ENCODE measurements around the gene CREB5.

Gene CREB5

DNA sequence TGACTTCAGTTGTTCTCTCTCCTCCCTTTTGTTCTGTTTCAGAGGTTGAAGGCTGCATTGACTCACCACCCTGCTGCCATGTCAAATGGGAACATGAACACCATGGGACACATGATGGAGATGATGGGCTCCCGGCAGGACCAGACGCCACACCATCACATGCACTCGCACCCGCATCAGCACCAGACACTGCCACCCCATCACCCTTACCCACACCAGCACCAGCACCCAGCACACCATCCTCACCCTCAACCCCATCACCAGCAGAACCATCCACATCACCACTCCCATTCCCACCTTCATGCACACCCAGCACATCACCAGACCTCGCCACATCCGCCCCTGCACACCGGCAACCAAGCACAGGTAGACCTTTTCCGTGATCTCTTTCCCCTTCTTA is 391.8 kb downstream of the CREB5 start:
- H3K36me3 ChIP-seq (ENCODE audit: control insufficient read depth in 5 of 5, insufficient read depth in 5 of 5, low read length in 5 of 5), result peaks cover 0 to 16% (median 11%) of the 10 kb centered on the region in 5 donors
- no peak overlapping the region for H3K9ac ChIP-seq (ENCODE audit: low read length in 5 of 5)
- H3K9me3 ChIP-seq (ENCODE audit: control insufficient read depth in 5 of 5, low read length in 5 of 5), result no peaks in the 10 kb centered on the region
- no peaks in the 10 kb centered on the region for H3K27me3 ChIP-seq (ENCODE audit: control insufficient read depth in 5 of 5, insufficient read depth in 4 of 5, low read length in 5 of 5)
- no peak overlapping the region for H3K4me3 ChIP-seq (ENCODE audit: low read depth in 1 of 5, low read length in 5 of 5)
- H3K27ac ChIP-seq (ENCODE audit: low read depth, low read length), result no peak overlapping the region
- H3K4me1 ChIP-seq (ENCODE audit: control insufficient read depth in 5 of 5, insufficient read depth in 5 of 5, low read length in 5 of 5), result peaks cover 0 to 6% (median 0%) of the 10 kb centered on the region in 5 donors

DNA sequence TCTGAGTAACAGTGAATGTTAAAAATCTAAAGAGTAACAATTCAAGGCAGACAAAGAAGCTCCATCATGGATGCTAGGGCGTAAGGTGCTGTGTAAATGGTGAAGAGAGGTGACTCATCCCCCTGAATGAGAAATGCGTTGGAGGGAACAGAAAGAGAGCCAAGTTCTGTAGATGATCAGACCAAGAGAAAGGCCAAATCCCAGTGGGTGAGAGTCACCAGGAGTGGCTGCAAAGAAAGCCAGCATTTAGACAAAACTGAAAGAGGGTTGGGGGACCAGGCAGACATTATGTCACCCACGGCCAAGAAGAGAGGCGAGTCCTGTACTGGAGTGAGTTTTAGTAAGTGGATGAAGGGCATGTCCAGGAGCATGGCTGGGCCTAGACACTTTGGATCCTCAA is 392.7 kb downstream of the CREB5 start:
- H3K9me3 ChIP-seq (ENCODE audit: control insufficient read depth in 5 of 5, low read length in 5 of 5), result no peaks in the 10 kb centered on the region
- no peak overlapping the region for H3K4me3 ChIP-seq (ENCODE audit: low read depth in 1 of 5, low read length in 5 of 5)
- H3K9ac ChIP-seq (ENCODE audit: low read length in 5 of 5), result no peak overlapping the region
- H3K36me3 ChIP-seq (ENCODE audit: control insufficient read depth in 5 of 5, insufficient read depth in 5 of 5, low read length in 5 of 5), result peaks cover 0 to 20% (median 15%) of the 10 kb centered on the region in 5 donors
- H3K27ac ChIP-seq (ENCODE audit: low read depth, low read length), result no peak overlapping the region
- no peaks in the 10 kb centered on the region for H3K27me3 ChIP-seq (ENCODE audit: control insufficient read depth in 5 of 5, insufficient read depth in 4 of 5, low read length in 5 of 5)
- peaks cover 0 to 6% (median 0%) of the 10 kb centered on the region in 5 donors for H3K4me1 ChIP-seq (ENCODE audit: control insufficient read depth in 5 of 5, insufficient read depth in 5 of 5, low read length in 5 of 5)

DNA sequence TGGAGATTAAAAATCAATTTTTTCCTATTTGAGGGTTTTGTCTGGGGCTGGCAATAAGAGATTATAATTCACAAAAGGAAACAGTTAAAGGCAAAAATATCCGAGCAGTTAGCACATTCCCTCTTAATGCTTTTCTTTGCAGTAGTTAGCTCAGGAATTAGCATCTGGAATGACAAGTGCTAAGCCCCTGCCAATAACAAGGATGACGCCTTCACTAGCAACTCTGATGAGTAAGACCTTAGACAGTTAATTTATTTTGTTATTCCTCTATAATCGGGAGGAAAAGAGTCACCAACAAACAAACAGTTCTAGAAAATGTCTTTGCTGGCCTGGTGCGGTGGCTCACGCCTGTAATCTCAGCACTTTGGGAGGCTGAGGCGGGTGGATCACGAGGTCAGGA is 394.5 kb downstream of the CREB5 start:
- no peak overlapping the region for H3K4me3 ChIP-seq (ENCODE audit: low read depth in 1 of 5, low read length in 5 of 5)
- no peaks in the 10 kb centered on the region for H3K27me3 ChIP-seq (ENCODE audit: control insufficient read depth in 5 of 5, insufficient read depth in 4 of 5, low read length in 5 of 5)
- no peak overlapping the region for H3K9ac ChIP-seq (ENCODE audit: low read length in 5 of 5)
- no peaks in the 10 kb centered on the region for H3K9me3 ChIP-seq (ENCODE audit: control insufficient read depth in 5 of 5, low read length in 5 of 5)
- no peak overlapping the region for H3K27ac ChIP-seq (ENCODE audit: low read depth, low read length)
- H3K4me1 ChIP-seq (ENCODE audit: control insufficient read depth in 5 of 5, insufficient read depth in 5 of 5, low read length in 5 of 5), result no peaks in the 10 kb centered on the region
- peaks cover 0 to 21% (median 15%) of the 10 kb centered on the region in 5 donors for H3K36me3 ChIP-seq (ENCODE audit: control insufficient read depth in 5 of 5, insufficient read depth in 5 of 5, low read length in 5 of 5)

DNA sequence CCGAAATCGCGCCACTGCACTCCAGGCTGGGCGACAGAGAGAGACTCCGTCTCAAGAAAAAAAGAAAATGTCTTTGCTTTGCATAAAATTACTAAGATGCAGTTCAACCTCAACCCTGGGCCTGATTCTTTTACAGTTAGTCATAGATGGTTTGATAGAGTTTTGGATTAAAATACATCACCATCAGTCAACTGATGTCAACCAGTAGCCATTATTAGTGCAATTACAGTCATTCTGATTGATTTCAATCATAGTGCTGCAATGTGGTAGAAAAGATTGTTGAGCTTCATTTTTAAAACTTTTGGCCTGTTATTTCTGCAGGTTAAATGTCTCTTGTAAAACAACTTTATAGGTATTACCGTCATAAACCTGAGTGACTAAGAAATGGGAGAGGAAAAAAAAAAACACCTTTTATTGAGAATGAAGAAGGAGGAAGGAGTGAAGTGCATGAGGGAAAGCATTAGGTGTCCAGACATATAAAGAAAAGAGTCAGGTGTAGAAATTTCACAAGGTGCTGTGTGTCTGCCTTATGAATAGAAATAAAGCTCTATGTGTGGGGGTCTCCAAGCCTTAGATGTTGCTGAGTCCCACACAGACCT is 395.2 kb downstream of the CREB5 start:
- H3K36me3 ChIP-seq (ENCODE audit: control insufficient read depth in 5 of 5, insufficient read depth in 5 of 5, low read length in 5 of 5), result peaks cover 0 to 25% (median 16%) of the 10 kb centered on the region in 5 donors
- no peaks in the 10 kb centered on the region for H3K9me3 ChIP-seq (ENCODE audit: control insufficient read depth in 5 of 5, low read length in 5 of 5)
- no peaks in the 10 kb centered on the region for H3K27me3 ChIP-seq (ENCODE audit: control insufficient read depth in 5 of 5, insufficient read depth in 4 of 5, low read length in 5 of 5)
- H3K27ac ChIP-seq (ENCODE audit: low read depth, low read length), result no peak overlapping the region
- H3K9ac ChIP-seq (ENCODE audit: low read length in 5 of 5), result no peak overlapping the region
- H3K4me1 ChIP-seq (ENCODE audit: control insufficient read depth in 5 of 5, insufficient read depth in 5 of 5, low read length in 5 of 5), result no peaks in the 10 kb centered on the region
- H3K4me3 ChIP-seq (ENCODE audit: low read depth in 1 of 5, low read length in 5 of 5), result no peak overlapping the region

DNA sequence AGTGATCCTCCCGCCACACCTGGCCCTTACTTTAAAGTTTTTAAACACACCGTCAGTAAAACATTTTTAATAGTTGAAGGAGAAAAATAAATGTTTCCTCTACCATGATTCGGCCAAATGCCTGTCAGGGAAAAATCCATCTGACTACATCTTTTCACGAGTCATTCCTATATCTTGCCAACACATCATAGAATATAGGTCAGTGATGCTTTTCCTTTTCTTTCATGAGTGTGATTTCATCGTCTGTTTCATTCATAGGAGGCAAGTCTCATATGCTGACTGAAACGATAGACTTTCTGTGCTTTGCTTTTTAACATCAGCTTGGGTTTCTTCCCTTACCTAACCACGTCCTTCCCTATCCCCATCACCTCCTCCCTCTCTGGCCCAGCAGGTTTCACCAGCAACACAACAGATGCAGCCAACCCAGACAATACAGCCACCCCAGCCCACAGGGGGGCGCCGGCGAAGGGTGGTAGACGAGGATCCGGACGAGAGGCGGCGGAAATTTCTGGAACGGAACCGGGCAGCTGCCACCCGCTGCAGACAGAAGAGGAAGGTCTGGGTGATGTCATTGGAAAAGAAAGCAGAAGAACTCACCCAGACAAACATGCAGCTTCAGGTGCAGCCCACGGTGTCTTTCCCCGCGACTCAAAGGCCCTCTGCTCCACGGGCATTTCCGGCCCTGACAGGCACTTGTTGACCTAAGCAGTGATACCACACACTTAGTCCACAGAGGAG is 396.6 kb downstream of the CREB5 start:
- Histone ChIP-seq H3K27me3 (ENCODE audit: control insufficient read depth in 5 of 5, insufficient read depth in 4 of 5, low read length in 5 of 5) (no peaks in the 10 kb centered on the region), H3K9ac (ENCODE audit: low read length in 5 of 5) (no peak overlapping the region), H3K9me3 (ENCODE audit: control insufficient read depth in 5 of 5, low read length in 5 of 5) (no peaks in the 10 kb centered on the region), H3K4me1 (ENCODE audit: control insufficient read depth in 5 of 5, insufficient read depth in 5 of 5, low read length in 5 of 5) (no peaks in the 10 kb centered on the region), H3K27ac (ENCODE audit: low read depth, low read length) (no peak overlapping the region), H3K36me3 (ENCODE audit: control insufficient read depth in 5 of 5, insufficient read depth in 5 of 5, low read length in 5 of 5) (peaks cover 0 to 25% (median 17%) of the 10 kb centered on the region in 5 donors), H3K4me3 (ENCODE audit: low read depth in 1 of 5, low read length in 5 of 5) (no peak overlapping the region)

DNA sequence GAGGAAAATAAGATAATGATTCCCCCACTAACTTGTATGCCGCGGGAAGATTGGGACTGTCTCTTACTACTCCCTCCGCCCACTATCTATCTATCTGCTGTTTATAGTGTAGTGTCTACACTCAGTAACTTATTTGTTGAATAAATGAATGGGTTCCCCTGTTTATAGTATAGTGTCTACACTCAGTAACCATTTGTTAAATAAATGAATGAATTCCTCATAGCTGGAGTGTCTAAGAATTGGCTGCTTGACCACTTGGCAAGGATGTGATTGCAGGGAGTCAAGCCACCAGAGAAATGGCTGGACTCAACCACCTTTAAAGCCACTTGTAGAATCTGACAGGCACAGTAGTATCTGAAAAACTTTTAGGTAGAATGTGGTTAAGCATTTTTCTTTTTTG is 398.7 kb downstream of the CREB5 start:
- peaks cover 0 to 11% (median 6%) of the 10 kb centered on the region in 5 donors for H3K36me3 ChIP-seq (ENCODE audit: control insufficient read depth in 5 of 5, insufficient read depth in 5 of 5, low read length in 5 of 5)
- no peaks in the 10 kb centered on the region for H3K9me3 ChIP-seq (ENCODE audit: control insufficient read depth in 5 of 5, low read length in 5 of 5)

DNA sequence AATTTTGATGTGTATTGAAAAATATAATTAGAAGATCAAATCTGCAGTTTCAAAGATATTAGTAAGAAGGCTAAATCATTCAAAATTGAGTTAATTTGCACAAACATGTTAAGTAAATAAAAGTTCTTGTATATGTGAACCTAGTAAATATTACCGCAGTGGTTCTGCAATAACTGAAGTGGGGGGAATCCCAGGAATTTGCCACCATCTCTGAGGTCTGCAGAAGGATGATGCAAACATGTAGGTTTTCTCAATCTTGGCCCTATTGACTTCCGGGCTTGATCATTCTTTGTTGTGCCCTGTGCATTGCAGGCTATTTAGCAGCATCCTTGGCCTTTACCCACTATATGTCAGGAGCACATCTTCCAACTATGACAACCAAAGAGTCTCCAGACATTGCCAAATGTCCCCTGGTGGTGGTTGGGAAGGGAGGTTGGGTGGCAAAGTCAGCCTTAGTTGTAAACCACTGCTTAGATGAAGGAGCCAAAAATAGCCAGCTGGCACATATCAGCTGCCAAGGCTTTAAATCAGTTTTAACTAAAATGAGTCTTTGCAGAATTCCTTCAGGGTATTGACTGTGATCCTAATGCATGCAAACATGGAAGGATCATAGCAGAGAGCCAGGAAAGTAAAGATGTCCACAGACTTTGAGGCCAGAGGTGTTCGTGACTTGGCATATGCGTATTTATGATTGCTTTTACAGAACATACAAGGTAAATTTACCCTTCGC is 399.5 kb downstream of the CREB5 start:
- Histone ChIP-seq H3K27me3 (ENCODE audit: control insufficient read depth in 5 of 5, insufficient read depth in 4 of 5, low read length in 5 of 5) (no peaks in the 10 kb centered on the region), H3K4me1 (ENCODE audit: control insufficient read depth in 5 of 5, insufficient read depth in 5 of 5, low read length in 5 of 5) (peaks cover 0 to 14% (median 10%) of the 10 kb centered on the region in 5 donors), H3K9ac (ENCODE audit: low read length in 5 of 5) (no peak overlapping the region), H3K9me3 (ENCODE audit: control insufficient read depth in 5 of 5, low read length in 5 of 5) (no peaks in the 10 kb centered on the region), H3K27ac (ENCODE audit: low read depth, low read length) (no peak overlapping the region), H3K4me3 (ENCODE audit: low read depth in 1 of 5, low read length in 5 of 5) (no peak overlapping the region), H3K36me3 (ENCODE audit: control insufficient read depth in 5 of 5, insufficient read depth in 5 of 5, low read length in 5 of 5) (peaks cover 0 to 11% (median 6%) of the 10 kb centered on the region in 5 donors)

More for the DNA sequence above, 398.7 kb downstream of the CREB5 start:
- Histone ChIP-seq H3K27ac (ENCODE audit: low read depth, low read length) (no peak overlapping the region), H3K27me3 (ENCODE audit: control insufficient read depth in 5 of 5, insufficient read depth in 4 of 5, low read length in 5 of 5) (no peaks in the 10 kb centered on the region), H3K4me1 (ENCODE audit: control insufficient read depth in 5 of 5, insufficient read depth in 5 of 5, low read length in 5 of 5) (peaks cover 0 to 13% (median 10%) of the 10 kb centered on the region in 5 donors), H3K4me3 (ENCODE audit: low read depth in 1 of 5, low read length in 5 of 5) (no peak overlapping the region), H3K9ac (ENCODE audit: low read length in 5 of 5) (no peak overlapping the region)

DNA sequence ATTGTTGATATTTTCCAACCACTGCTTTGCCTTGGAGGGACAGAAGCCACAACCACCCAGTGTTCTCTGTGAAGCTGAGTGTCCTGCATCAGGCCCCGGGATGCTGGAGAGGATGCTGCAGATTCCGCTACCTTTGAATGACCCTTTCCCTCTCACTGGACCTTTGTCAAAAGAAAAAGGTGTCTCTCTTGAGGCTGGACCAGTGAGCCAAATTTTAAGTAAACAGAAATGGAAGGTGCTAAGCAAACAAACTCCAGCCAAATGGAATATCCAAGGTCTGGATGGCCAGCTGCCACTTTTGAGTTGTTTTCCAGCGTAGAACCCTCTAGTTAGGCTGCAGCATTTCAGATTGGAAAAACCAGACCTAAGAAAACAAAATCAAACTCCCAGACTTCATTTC is 400.3 kb downstream of the CREB5 start:
- Histone ChIP-seq H3K9ac (ENCODE audit: low read length in 5 of 5) (no peak overlapping the region), H3K4me3 (ENCODE audit: low read depth in 1 of 5, low read length in 5 of 5) (no peak overlapping the region), H3K27ac (ENCODE audit: low read depth, low read length) (no peak overlapping the region)

DNA sequence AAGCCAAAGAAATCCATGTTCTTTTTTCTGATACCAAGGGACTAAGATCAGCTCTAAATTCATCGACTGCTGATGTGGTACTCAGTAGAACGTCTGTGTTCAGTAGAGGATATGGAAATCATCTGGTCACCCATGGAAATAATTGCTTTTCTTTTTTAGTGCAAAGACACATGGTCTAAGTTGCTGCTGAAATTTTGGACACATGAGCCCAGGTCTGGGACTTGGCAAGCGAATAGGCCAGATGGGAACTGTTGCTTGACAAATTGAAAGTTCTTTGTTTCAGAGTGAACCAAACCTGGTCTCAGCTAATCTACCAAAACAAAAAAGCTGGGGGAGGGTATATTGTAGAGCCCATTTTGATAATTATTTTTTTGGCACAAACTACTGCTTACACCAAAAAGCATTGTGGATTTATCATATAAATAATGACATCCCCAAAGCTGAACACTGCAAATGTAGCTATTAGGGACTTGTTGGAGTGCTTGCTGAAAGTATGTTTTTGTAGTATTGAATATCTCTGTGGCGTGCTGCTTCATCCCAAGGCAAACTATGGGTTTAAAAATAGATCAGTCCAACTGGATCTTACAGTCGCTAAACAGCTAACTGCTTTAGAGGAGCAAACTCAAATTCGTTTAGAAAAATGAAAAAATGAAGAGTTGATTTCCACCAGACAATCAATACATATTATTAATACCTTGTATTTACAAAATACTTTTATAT is 401.1 kb downstream of the CREB5 start:
- H3K4me1 ChIP-seq (ENCODE audit: control insufficient read depth in 5 of 5, insufficient read depth in 5 of 5, low read length in 5 of 5), result peaks cover 0 to 14% (median 10%) of the 10 kb centered on the region in 5 donors
- no peak overlapping the region for H3K4me3 ChIP-seq (ENCODE audit: low read depth in 1 of 5, low read length in 5 of 5)
- H3K27ac ChIP-seq (ENCODE audit: low read depth, low read length), result no peak overlapping the region
- H3K36me3 ChIP-seq (ENCODE audit: control insufficient read depth in 5 of 5, insufficient read depth in 5 of 5, low read length in 5 of 5), result peaks cover 0 to 13% (median 9%) of the 10 kb centered on the region in 5 donors
- H3K27me3 ChIP-seq (ENCODE audit: control insufficient read depth in 5 of 5, insufficient read depth in 4 of 5, low read length in 5 of 5), result no peaks in the 10 kb centered on the region
- H3K9ac ChIP-seq (ENCODE audit: low read length in 5 of 5), result no peak overlapping the region
- no peaks in the 10 kb centered on the region for H3K9me3 ChIP-seq (ENCODE audit: control insufficient read depth in 5 of 5, low read length in 5 of 5)

More for the DNA sequence above, 400.3 kb downstream of the CREB5 start:
- Histone ChIP-seq H3K9me3 (ENCODE audit: control insufficient read depth in 5 of 5, low read length in 5 of 5) (no peaks in the 10 kb centered on the region), H3K27me3 (ENCODE audit: control insufficient read depth in 5 of 5, insufficient read depth in 4 of 5, low read length in 5 of 5) (no peaks in the 10 kb centered on the region), H3K36me3 (ENCODE audit: control insufficient read depth in 5 of 5, insufficient read depth in 5 of 5, low read length in 5 of 5) (peaks cover 0 to 11% (median 6%) of the 10 kb centered on the region in 5 donors), H3K4me1 (ENCODE audit: control insufficient read depth in 5 of 5, insufficient read depth in 5 of 5, low read length in 5 of 5) (peaks cover 0 to 14% (median 10%) of the 10 kb centered on the region in 5 donors)

Data from subcutaneous abdominal adipose tissue (tissue), 5 donors.